ENCODE measurements around the gene PTGES2. TPM values are rescaled to one million over a fixed set of nuclear protein-coding genes. Genes with fewer than 3 reads are reported as not detected.

The PTGES2 gene
- total RNA-seq, 6 donors from 2014 or later = 45.9 to 116 (median 61.1) TPM

DNA sequence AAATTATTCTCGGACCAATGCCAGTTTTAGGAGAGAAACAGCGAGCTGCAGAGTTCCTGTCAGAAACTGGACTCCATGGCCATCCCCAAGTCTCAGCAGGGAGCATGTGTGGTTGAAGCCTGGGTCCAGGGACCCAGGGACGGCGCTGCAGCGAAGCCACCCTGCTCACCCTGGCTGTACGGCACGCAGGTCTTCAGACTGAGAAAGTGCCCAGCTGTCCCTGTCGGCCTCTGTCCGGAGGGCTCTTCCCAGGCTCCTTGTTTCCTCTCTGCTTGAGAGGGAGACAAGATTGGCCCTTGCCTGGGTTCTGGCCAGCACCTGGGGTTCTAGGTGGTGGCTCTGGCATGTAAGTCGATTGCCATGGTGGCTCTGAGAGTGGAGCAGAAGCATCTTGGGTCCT is 26.9 kb downstream of the PTGES2 start:
- DNase-seq = no peak
- TF ChIP-seq, protein P1, sequence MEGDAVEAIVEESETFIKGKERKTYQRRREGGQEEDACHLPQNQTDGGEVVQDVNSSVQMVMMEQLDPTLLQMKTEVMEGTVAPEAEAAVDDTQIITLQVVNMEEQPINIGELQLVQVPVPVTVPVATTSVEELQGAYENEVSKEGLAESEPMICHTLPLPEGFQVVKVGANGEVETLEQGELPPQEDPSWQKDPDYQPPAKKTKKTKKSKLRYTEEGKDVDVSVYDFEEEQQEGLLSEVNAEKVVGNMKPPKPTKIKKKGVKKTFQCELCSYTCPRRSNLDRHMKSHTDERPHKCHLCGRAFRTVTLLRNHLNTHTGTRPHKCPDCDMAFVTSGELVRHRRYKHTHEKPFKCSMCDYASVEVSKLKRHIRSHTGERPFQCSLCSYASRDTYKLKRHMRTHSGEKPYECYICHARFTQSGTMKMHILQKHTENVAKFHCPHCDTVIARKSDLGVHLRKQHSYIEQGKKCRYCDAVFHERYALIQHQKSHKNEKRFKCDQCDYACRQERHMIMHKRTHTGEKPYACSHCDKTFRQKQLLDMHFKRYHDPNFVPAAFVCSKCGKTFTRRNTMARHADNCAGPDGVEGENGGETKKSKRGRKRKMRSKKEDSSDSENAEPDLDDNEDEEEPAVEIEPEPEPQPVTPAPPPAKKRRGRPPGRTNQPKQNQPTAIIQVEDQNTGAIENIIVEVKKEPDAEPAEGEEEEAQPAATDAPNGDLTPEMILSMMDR (IDR thresholded peaks at IDR 0.05) = no peak
- TF ChIP-seq EP300 (IDR thresholded peaks at IDR 0.05) (no peak), POLR2AphosphoS5 (IDR thresholded peaks at IDR 0.05) (no peak), POLR2A (IDR thresholded peaks at IDR 0.05) (no peak)

DNA sequence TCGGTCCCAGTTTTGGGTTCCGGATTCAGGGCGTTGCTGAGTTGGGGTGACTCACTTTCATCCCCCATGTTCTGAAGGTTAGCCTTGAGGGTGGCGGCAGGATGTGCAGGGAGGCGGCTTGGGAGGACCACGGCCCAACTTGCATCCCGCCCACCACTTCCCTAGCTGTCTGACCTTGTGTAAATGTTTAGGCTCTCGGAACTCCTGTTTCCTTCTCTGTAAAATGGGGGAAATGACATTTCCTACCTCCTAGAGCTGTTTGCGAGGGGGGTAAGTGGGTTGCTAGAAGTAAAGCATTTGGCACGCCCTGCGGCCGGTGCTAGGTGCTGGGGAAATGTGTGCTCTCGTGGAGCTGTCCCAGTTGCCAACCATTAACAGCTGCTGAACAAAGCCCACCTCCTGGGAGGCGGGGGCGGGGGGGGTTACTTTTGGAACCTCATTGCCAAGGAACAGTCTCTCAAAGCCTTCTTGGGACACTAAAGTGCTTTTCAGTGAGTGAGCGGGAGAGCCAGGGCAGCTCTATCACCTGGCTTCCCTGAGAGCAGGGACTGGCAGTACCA is 27.5 kb downstream of the PTGES2 start:
- H3K9me3 ChIP-seq = no peaks in the 10 kb centered on the region
- peak in 1 of 2 donors; percentile 59 for DNase-seq
- H3K4me3 ChIP-seq = peak overlapping the region; percentile 19 to 56 (median 50)
- peak; percentile 8 to 22 for ATAC-seq (ENCODE audit: low FRiP score in 2 of 2)
- peaks cover 4 to 45% (median 37%) of the 10 kb centered on the region in 4 donors for H3K36me3 ChIP-seq
- H3K4me1 ChIP-seq = peaks cover 64 to 95% (median 80%) of the 10 kb centered on the region in 4 donors
- H3K27ac ChIP-seq = peak overlapping the region; percentile 91 to 96 (median 94)
- peak in 3 of 4 donors; percentile 52 to 71 (median 56) for TF ChIP-seq EP300 (IDR thresholded peaks at IDR 0.05)
- peak; percentile 81 to 83 for TF ChIP-seq POLR2AphosphoS5 (IDR thresholded peaks at IDR 0.05)
- TF ChIP-seq POLR2A (IDR thresholded peaks at IDR 0.05) = no peak
- TF ChIP-seq, protein P1 (IDR thresholded peaks at IDR 0.05) = no peak
- H3K27me3 ChIP-seq = no peaks in the 10 kb centered on the region
- 36 to 43% methylated on average over 15 to 16 of the region's 16 CpGs for WGBS, 2 donors

More for the DNA sequence above, 26.9 kb downstream of the PTGES2 start:
- Histone ChIP-seq H3K27ac (peak overlapping the region; percentile 91 to 96 (median 94)), H3K27me3 (no peaks in the 10 kb centered on the region), H3K9me3 (no peaks in the 10 kb centered on the region), H3K4me3 (peak overlapping the region; percentile 19 to 56 (median 50)), H3K4me1 (peaks cover 58 to 90% (median 74%) of the 10 kb centered on the region in 4 donors), H3K36me3 (peaks cover 4 to 50% (median 42%) of the 10 kb centered on the region in 4 donors)
- ATAC-seq (ENCODE audit: low FRiP score in 2 of 2) = no peak
- 60 to 83% methylated on average over 3 to 10 of the region's 10 CpGs for WGBS, 2 donors

- DNase-seq = no peak
Observed at GRCh38 chr9:128099231-128099931, 28.1 kb downstream of the PTGES2 start.

GRCh38 chr9:128098297-128099230 is 29.0 kb downstream of the PTGES2 start:
- peaks cover 4 to 32% (median 27%) of the 10 kb centered on the region in 4 donors for H3K36me3 ChIP-seq
- peak; percentile 88 to 100 for DNase-seq
- no peaks in the 10 kb centered on the region for H3K27me3 ChIP-seq
- TF ChIP-seq EP300 (IDR thresholded peaks at IDR 0.05) = peak; percentile 93 to 97 (median 96)
- peak; percentile 87 to 98 for TF ChIP-seq POLR2AphosphoS5 (IDR thresholded peaks at IDR 0.05)
- peak; percentile 60 to 98 (median 97) for TF ChIP-seq POLR2A (IDR thresholded peaks at IDR 0.05)
- TF ChIP-seq, protein P1 (IDR thresholded peaks at IDR 0.05) = peak in 2 of 6 experiments; percentile 3 to 16
- peaks cover 68 to 100% (median 88%) of the 10 kb centered on the region in 4 donors for H3K4me1 ChIP-seq
- ATAC-seq (ENCODE audit: low FRiP score in 2 of 2) = peak; percentile 73 to 87
- peak overlapping the region; percentile 91 to 96 (median 94) for H3K27ac ChIP-seq
- no peaks in the 10 kb centered on the region for H3K9me3 ChIP-seq
- WGBS, 2 donors = 19 to 21% methylated on average over 29 to 32 of the region's 32 CpGs
- H3K4me3 ChIP-seq = peak overlapping the region; percentile 48 to 60 (median 54)

More at GRCh38 chr9:128099231-128099931, 28.1 kb downstream of the PTGES2 start:
- Histone ChIP-seq H3K9me3 (no peaks in the 10 kb centered on the region), H3K27ac (peak overlapping the region; percentile 91 to 96 (median 94)), H3K4me3 (peak overlapping the region; percentile 48 to 60 (median 54)), H3K27me3 (no peaks in the 10 kb centered on the region), H3K4me1 (peaks cover 70 to 100% (median 85%) of the 10 kb centered on the region in 4 donors), H3K36me3 (peaks cover 4 to 40% (median 35%) of the 10 kb centered on the region in 4 donors)
- peak; percentile 0 to 20 for ATAC-seq (ENCODE audit: low FRiP score in 2 of 2)
- TF ChIP-seq POLR2A (IDR thresholded peaks at IDR 0.05) (no peak), POLR2AphosphoS5 (IDR thresholded peaks at IDR 0.05) (no peak), EP300 (IDR thresholded peaks at IDR 0.05) (no peak)
- TF ChIP-seq, protein P1 (IDR thresholded peaks at IDR 0.05) = no peak
- 26 to 49% methylated on average over 5 to 15 of the region's 16 CpGs for WGBS, 2 donors

Measured in upper lobe of left lung (tissue), 6 donors.